K562 (cell line): ENCODE data around the gene OR5B2. TPM values are rescaled to one million over a fixed set of nuclear protein-coding genes. Genes with fewer than 3 reads are reported as not detected.

ENCODE experiments used
- ATAC-seq: fragments of 200-7000 bp; cut with Tn5 transposase; 3 replicates; pipeline ENCODE4 v1.9.1; 2020; ENCODE audit warnings: moderate library complexity
- BruUV-seq: library from RNA; stranded (reverse); fragments of 400-500 nt; replicated peaks from 2 replicates; lab custom pipeline; 2021; lab: Mats Ljungman, UMichigan
- CTCF ChIA-PET: fragments of 300-600 bp; formaldehyde crosslinking; extraction: SDS; loops from one replicate; lab custom pipeline; 2021; ENCODE audit warnings: low intra/inter-chr PET ratio; lab: Yijun Ruan, JAX
- POLR2A ChIA-PET: fragments of 300-600, 350-650 bp; sonication (Branson Sonifier 250); formaldehyde crosslinking; extraction: SDS; loops from one replicate; lab custom pipeline; 2021; ENCODE audit warnings: antibody characterized with exemption, inconsistent platforms; lab: Yijun Ruan, JAX
- DNase-seq, 4 experiments: peaks; one replicate each; pipeline versions ENCODE4 v3.0.0 to v3.0.0-alpha.2; 2011 to 2018; ENCODE audit warnings: low spot score in 3 of 4, mixed read lengths in 3 of 4; ENCODE audit errors: extremely low read depth in 1 of 4
- FAIRE-seq: peaks from 2 replicates; lab custom pipeline; 2011; peaks lifted over from hg19 to GRCh38; lab: Jason Lieb, UNC
- H2AFZ ChIP-seq: 2 replicates; pipeline ENCODE4 v1.6.0; 2011; ENCODE audit warnings: low read depth, low read length, control low read depth, inconsistent platforms
- H3K27ac ChIP-seq: fragments of 200-600 bp; 3 replicates; pipeline ENCODE4 v1.8.0; 2011; ENCODE audit warnings: low read depth, mild to moderate bottlenecking, control low read depth, inconsistent platforms, low read length, moderate library complexity, mixed read lengths; ENCODE audit errors: extremely low read depth
- H3K27me3 ChIP-seq, 2 experiments: fragments of 300-600 bp in 1 of 2; 2 replicates in 1 of 2; 3 replicates in 1 of 2; pipeline versions ENCODE4 v1.6.0 to v1.8.0; 2011; ENCODE audit warnings: inconsistent platforms in 2 of 2, low read length in 2 of 2, mild to moderate bottlenecking in 1 of 2, mixed read lengths in 1 of 2, moderate library complexity in 1 of 2; ENCODE audit not compliant: control insufficient read depth in 2 of 2, insufficient read depth in 2 of 2
- H3K36me3 ChIP-seq: fragments of 300-600 bp; 3 replicates; pipeline ENCODE4 v1.8.0; 2011; ENCODE audit warnings: mild to moderate bottlenecking, low read length, inconsistent platforms; ENCODE audit not compliant: control insufficient read depth, insufficient read depth
- H3K4me1 ChIP-seq, 2 experiments: fragments of 200-600 bp in 1 of 2; replicated peaks in 1 of 2; 2 replicates in 1 of 2; 3 replicates in 1 of 2; pipeline versions ENCODE4 v1.5.1 to v1.8.0; 2011; ENCODE audit warnings: inconsistent platforms in 2 of 2, low read length in 2 of 2, mild to moderate bottlenecking in 1 of 2, mixed read lengths in 1 of 2, moderate library complexity in 1 of 2; ENCODE audit not compliant: control insufficient read depth in 2 of 2, insufficient read depth in 2 of 2
- H3K4me2 ChIP-seq: 2 replicates; pipeline ENCODE4 v1.6.1; 2011; ENCODE audit warnings: low read length, control low read depth, inconsistent platforms, mixed read lengths; ENCODE audit not compliant: insufficient read depth
- H3K4me3 ChIP-seq: fragments of 200-600 bp; sonication (generic), shearing (Covaris generic); 2 replicates; pipeline ENCODE4 v1.5.1; 2016; ENCODE audit warnings: control low read depth, inconsistent platforms
- H3K79me2 ChIP-seq: fragments of 200-600 bp; 3 replicates; pipeline ENCODE4 v1.8.0; 2011; ENCODE audit warnings: low read length, inconsistent platforms; ENCODE audit not compliant: control insufficient read depth, insufficient read depth
- H3K9ac ChIP-seq, 2 experiments: 2 replicates each; pipeline versions ENCODE4 v1.6.0 to v1.6.1; 2011; ENCODE audit warnings: low read depth in 2 of 2, low read length in 2 of 2, control low read depth in 1 of 2, inconsistent platforms in 1 of 2, mild to moderate bottlenecking in 1 of 2, mixed read lengths in 1 of 2; ENCODE audit not compliant: insufficient read depth in 1 of 2
- H3K9me1 ChIP-seq: one replicate; pipeline ENCODE4 v1.6.0; 2011; ENCODE audit warnings: inconsistent platforms, mild to moderate bottlenecking, low read length, moderate library complexity; ENCODE audit not compliant: control insufficient read depth, insufficient read depth
- H3K9me3 ChIP-seq: replicated peaks from 2 replicates; pipeline ENCODE4 v1.5.1; 2011; ENCODE audit warnings: low read depth, low read length, inconsistent platforms; ENCODE audit not compliant: control insufficient read depth, insufficient read depth
- H4K20me1 ChIP-seq: replicated peaks from 2 replicates; pipeline ENCODE4 v1.6.1; 2011; ENCODE audit warnings: low read length, inconsistent platforms, mixed read lengths; ENCODE audit not compliant: control insufficient read depth, insufficient read depth
- BRCA1 ChIP-seq, 2 experiments: fragments of 450-650 bp in 1 of 2; sonication (generic) in 1 of 2; formaldehyde crosslinking in 1 of 2; IDR thresholded peaks; 2 replicates each; pipeline versions ENCODE4 v1.5.0 to v1.6.1; 2017 to 2020; ENCODE audit warnings: mild to moderate bottlenecking in 1 of 2, missing genetic modification reagents in 1 of 2
- CHCHD3 ChIP-seq: fragments of 250-450 bp; sonication (Bioruptor Pico); IDR thresholded peaks from 2 replicates; pipeline ENCODE4 v2.1.2; 2022; ENCODE audit warnings: mild to moderate bottlenecking
- MTF1 ChIP-seq: fragments of 250-450 bp; sonication (Bioruptor Pico); IDR thresholded peaks from 2 replicates; pipeline ENCODE4 v1.9.0; 2021; ENCODE audit warnings: moderate library complexity, mild to moderate bottlenecking, inconsistent platforms, borderline replicate concordance
- SRSF1 ChIP-seq: fragments of 200-400 bp; formaldehyde crosslinking; IDR thresholded peaks from 2 replicates; pipeline ENCODE4 v1.6.1; 2017; ENCODE audit warnings: mild to moderate bottlenecking, low read depth, low read length, moderate library complexity
- TBL1XR1 ChIP-seq, 2 experiments: IDR thresholded peaks; 2 replicates each; pipeline ENCODE4 v1.6.1; 2012; ENCODE audit warnings: improper control_type of control experiment in 2 of 2, low read length in 2 of 2, mild to moderate bottlenecking in 1 of 2
- WGBS: fragments of 100-300 bp; shearing (Covaris generic); methylation state at CpG from one replicate; pipeline ENCODE4 v1.1.6; 2016; ENCODE audit warnings: low coverage, mixed read lengths; ENCODE audit not compliant: insufficient coverage; ENCODE audit errors: missing lambda C conversion rate; 5-methylcytosine and 5-hydroxymethylcytosine counted together
- in situ Hi-C: fragments of 300-500 bp; cut with MboI; formaldehyde crosslinking; loops from 4 replicates; pipeline ENCODE4 v1.15.0; 2018; ENCODE audit warnings: inconsistent platforms, mixed read lengths
- intact Hi-C: fragments of 100-400 bp; cut with micrococcal nuclease; formaldehyde crosslinking; loops from 2 replicates; pipeline ENCODE4 v1.14.2; 2022
- polyA plus RNA-seq, 8 experiments: library from polyadenylated mRNA; depleted of rRNA in 4 of 8; stranded (reverse) in 5 of 8; unstranded in 3 of 8; fragments of >200 nt; fragmentation: Nextera tagmentation in 2 of 8; fragmentation: Illumina TruSeq in 1 of 8; extraction: Ambion mirVana in 2 of 8; extraction: Trizol in 1 of 8; gene quantifications; 2 replicates each; pipeline versions ENCODE4 v1.2.1 to v1.2.3, GENCODE V29; 2011 to 2014; ENCODE audit warnings: inconsistent platforms in 1 of 8, missing spikeins in 1 of 8
- total RNA-seq, 7 experiments: library from RNA; depleted of rRNA in 6 of 7; stranded (reverse); fragments of >200 nt in 6 of 7; fragmentation: Illumina TruSeq in 2 of 7; extraction: Trizol in 2 of 7; gene quantifications; 2 replicates each; pipeline versions ENCODE4 v1.2.1 to v1.2.3, GENCODE V29; 2011 to 2021; ENCODE audit warnings: low replicate concordance in 1 of 7
- TF ChIP-seq, protein P1 (sequence below): IDR thresholded peaks from 2 replicates; pipeline ENCODE4 v1.6.1; 2011; ENCODE audit not compliant: insufficient read length; ENCODE audit errors: extremely low read depth

The OR5B2 gene
- total and polyA plus RNA-seq, 9 of the 15 experiments (the other 6 are each of a cell fraction or from before 2014, with no cell fraction given): not detected

DNA sequence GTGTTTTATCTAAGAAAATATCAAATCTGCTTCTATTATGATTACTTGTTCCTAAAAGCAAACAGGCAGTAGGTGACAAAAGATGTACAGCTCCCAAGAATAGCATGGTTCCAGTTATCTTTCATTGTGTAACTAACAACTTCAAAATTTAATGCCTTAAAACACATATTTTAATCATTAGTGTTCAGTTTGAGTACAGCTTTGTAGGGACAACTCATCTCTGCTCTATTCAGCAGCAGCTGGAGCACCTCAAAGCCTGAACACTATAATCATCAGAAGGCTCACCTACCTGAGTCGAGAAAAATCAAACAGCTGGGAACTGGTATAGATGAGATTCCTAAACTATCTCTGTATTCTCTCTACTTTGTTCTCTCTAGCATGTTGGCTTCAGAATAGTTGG, 38.4 kb upstream of the OR5B2 start:
- Histone ChIP-seq H3K27ac (no peak overlapping the region), H3K9me3 (no peaks in the 10 kb centered on the region), H3K27me3 (no peaks in the 10 kb centered on the region), H3K4me2 (no peak overlapping the region), H3K79me2 (no peaks in the 10 kb centered on the region), H3K9ac (no peak overlapping the region), H3K4me1 (no peaks in the 10 kb centered on the region), H3K36me3 (no peaks in the 10 kb centered on the region), H3K9me1 (no peaks in the 10 kb centered on the region), H4K20me1 (no peaks in the 10 kb centered on the region), H2AFZ (no peak overlapping the region), H3K4me3 (no peak overlapping the region)
- 0% methylated on average over 1 of the region's 1 CpG for WGBS
- intact Hi-C loops (no loop called here), in situ Hi-C loops (no loop called here)
- ChIA-PET CTCF (no interaction called here), POLR2A (no interaction called here)
- ATAC-seq: no peak
- no peak for FAIRE-seq
- TF ChIP-seq, protein P1, sequence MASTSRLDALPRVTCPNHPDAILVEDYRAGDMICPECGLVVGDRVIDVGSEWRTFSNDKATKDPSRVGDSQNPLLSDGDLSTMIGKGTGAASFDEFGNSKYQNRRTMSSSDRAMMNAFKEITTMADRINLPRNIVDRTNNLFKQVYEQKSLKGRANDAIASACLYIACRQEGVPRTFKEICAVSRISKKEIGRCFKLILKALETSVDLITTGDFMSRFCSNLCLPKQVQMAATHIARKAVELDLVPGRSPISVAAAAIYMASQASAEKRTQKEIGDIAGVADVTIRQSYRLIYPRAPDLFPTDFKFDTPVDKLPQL: no peak
- no peak for TF ChIP-seq BRCA1 (IDR thresholded peaks at IDR 0.05)
- TF ChIP-seq BRCA1 (CRISPR knock-in tag; IDR thresholded peaks at IDR 0.05): no peak
- TF ChIP-seq CHCHD3 (CRISPR knock-in tag): no peak
- no peak for TF ChIP-seq TBL1XR1 (IDR thresholded peaks at IDR 0.05; ENCODE audit: low read length in 2 of 2)
- TF ChIP-seq MTF1 (CRISPR knock-in tag): no peak
- no peak for TF ChIP-seq SRSF1
- no peak for DNase-seq
- no TSS peak for BruUV-seq
